GM18951 (cell line): Measurements from ENCODE around the gene RALGPS2.

Experiments used
- POLR2A ChIP-seq: IDR thresholded peaks from 4 replicates; pipeline ENCODE4 v1.6.1; 2011; ENCODE audit warnings: mild to moderate bottlenecking; ENCODE audit not compliant: insufficient read length, insufficient read depth; ENCODE audit errors: extremely low read depth
- in situ Hi-C: fragments of 300-500 bp; cut with MboI; formaldehyde crosslinking; loops from one replicate; pipeline ENCODE4 v1.12.0; 2022; ENCODE audit warnings: low sequenced_read_pairs, mixed read lengths, inconsistent platforms; ENCODE audit not compliant: unreplicated experiment

The RALGPS2 gene

DNA sequence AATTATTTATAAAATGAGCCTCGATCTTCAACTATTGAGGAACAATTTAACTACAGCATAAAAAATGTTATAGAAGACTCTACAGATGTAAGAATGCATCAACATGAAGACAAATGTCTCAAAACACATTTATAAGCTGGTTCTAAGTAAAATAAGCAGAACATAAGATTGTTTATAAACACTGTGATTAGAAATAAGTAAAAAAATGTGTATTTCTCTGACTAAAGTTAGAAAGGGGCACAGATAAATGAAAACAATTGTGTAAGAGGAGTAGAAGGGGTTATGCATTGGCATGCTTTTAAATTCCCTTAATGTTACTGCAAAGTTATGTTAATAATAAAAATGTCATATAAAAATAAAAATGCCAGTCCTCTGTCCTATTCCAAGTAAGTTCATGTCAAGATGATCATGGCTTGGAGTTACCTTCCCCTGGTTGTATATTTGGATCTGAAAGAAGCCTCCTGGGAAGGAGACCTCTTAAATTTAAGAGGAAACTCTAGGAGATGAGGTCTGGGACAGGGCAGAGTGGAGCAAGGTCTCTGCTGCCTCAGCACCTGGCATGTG, 230.4 kb downstream of the RALGPS2 start:
- in situ Hi-C loops: no loop called here
- TF ChIP-seq POLR2A: no peak

DNA sequence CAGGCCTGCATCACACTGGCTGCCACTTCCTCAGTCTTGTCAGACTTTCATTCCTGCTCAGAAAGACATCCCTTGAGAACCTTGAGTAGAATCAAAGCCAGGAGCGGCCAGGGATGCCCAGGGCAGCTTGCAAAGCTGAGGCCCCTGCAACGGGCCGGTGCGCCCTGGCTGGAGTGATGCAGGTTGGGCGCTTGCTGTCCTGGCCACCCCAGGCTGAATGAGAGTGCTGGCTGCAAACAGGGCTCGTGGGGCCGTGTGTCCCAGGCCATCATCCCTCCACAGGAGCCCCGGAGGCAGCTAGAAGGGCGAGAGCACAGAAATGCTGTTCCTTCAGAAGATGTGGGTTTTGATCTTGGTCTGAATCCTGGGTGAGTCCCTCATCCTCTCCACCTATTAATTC, 233.4 kb downstream of the RALGPS2 start:
- no peak for TF ChIP-seq POLR2A
- in situ Hi-C loops: no loop called here

GRCh38 chr1:178959543-178960460, 234.8 kb downstream of the RALGPS2 start:
- in situ Hi-C loops: no loop called here
- TF ChIP-seq POLR2A: no peak

GRCh38 chr1:178960482-178961240, 235.6 kb downstream of the RALGPS2 start:
- TF ChIP-seq POLR2A: no peak
- in situ Hi-C loops: no loop called here

DNA sequence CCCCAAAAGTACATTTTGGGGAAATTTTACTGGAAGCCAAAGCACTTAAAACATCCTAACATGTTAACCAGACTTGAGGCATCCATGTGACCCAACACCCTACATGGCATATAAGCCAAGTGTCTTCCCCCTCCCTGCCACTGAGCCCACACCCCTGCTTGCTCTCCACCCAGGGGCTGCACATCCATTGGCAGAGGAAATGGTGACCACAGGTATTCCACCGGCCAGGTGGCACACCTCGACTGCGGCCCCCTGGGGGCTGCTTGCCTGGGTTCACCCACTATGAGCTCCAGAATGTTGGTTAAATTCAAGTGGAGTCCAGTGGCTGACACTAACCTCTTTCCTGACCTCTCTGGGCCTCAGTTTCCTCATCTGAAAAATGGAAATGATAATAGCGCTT, 236.3 kb downstream of the RALGPS2 start:
- no peak for TF ChIP-seq POLR2A
- in situ Hi-C loops: no loop called here

DNA sequence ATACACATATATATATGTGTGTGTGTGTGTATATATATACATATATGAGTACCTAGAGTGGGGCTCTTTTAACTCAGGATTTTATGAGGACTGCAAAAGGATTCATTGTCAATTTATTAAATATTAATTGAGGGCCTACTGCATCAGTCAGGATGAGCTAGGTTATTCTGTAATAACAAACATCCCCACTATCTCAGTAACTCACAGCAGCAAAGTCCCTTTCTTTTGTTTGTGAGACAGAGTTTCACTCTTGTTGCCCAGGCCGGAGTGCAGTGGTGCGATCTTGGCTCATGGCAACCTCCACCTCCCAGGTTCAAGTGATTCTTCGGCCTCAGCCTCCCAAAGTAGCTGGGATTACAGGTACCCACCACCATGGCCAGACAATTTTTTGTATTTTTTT, 236.8 kb downstream of the RALGPS2 start:
- in situ Hi-C loops: no loop called here

GRCh38 chr1:178962853-178963711, 238.0 kb downstream of the RALGPS2 start:
- TF ChIP-seq POLR2A: no peak
- in situ Hi-C loops: no loop called here

More for the DNA sequence above, 236.8 kb downstream of the RALGPS2 start:
- TF ChIP-seq POLR2A: no peak

GRCh38 chr1:178964469-178965330, 239.7 kb downstream of the RALGPS2 start:
- in situ Hi-C loops: no loop called here

GRCh38 chr1:178966312-178966711, 241.3 kb downstream of the RALGPS2 start:
- in situ Hi-C loops: no loop called here

More at GRCh38 chr1:178964469-178965330, 239.7 kb downstream of the RALGPS2 start:
- TF ChIP-seq POLR2A: no peak

GRCh38 chr1:178969226-178969987, 244.4 kb downstream of the RALGPS2 start:
- in situ Hi-C loops: no loop called here

More at GRCh38 chr1:178966312-178966711, 241.3 kb downstream of the RALGPS2 start:
- no peak for TF ChIP-seq POLR2A

GRCh38 chr1:178970184-178970583, 245.1 kb downstream of the RALGPS2 start:
- in situ Hi-C loops: no loop called here
- no peak for TF ChIP-seq POLR2A

More at GRCh38 chr1:178969226-178969987, 244.4 kb downstream of the RALGPS2 start:
- TF ChIP-seq POLR2A: no peak
